Astrocyte (in vitro differentiated cells and primary cell): Measurements from ENCODE around the gene PLBD1. TPM values are rescaled to one million over a fixed set of nuclear protein-coding genes. Genes with fewer than 3 reads are reported as not detected.

Source experiments
- DNase-seq: peaks from one replicate; pipeline ENCODE4 v3.0.0-alpha.2; 2010; ENCODE audit warnings: low read depth
- FAIRE-seq: peaks from 2 replicates; lab custom pipeline; 2011; peaks lifted over from hg19 to GRCh38; lab: Jason Lieb, UNC
- H2AFZ ChIP-seq: 2 replicates; pipeline ENCODE4 v1.6.0; 2012; ENCODE audit warnings: low read depth, low read length, inconsistent platforms
- H3K27ac ChIP-seq: 2 replicates; pipeline ENCODE4 v1.5.1; 2011; ENCODE audit warnings: low read depth, low read length, inconsistent platforms
- H3K27me3 ChIP-seq: 2 replicates; pipeline ENCODE4 v1.6.0; 2011; ENCODE audit warnings: low read length, inconsistent platforms; ENCODE audit not compliant: insufficient read depth
- H3K36me3 ChIP-seq: 2 replicates; pipeline ENCODE4 v1.5.1; 2011; ENCODE audit warnings: low read length, inconsistent platforms; ENCODE audit not compliant: insufficient read depth
- H3K4me1 ChIP-seq: 2 replicates; pipeline ENCODE4 v1.5.1; 2011; ENCODE audit warnings: low read length, inconsistent platforms; ENCODE audit not compliant: insufficient read depth
- H3K4me2 ChIP-seq: 2 replicates; pipeline ENCODE4 v1.6.0; 2012; ENCODE audit warnings: low read length, inconsistent platforms
- H3K4me3 ChIP-seq: 2 replicates; pipeline ENCODE4 v1.5.1; 2011; ENCODE audit warnings: low read depth, mild to moderate bottlenecking, low read length, inconsistent platforms; ENCODE audit not compliant: insufficient read depth
- H3K79me2 ChIP-seq: 2 replicates; pipeline ENCODE4 v1.6.0; 2012; ENCODE audit warnings: mild to moderate bottlenecking, low read length, inconsistent platforms; ENCODE audit not compliant: insufficient read depth
- H3K9ac ChIP-seq: 2 replicates; pipeline ENCODE4 v1.6.0; 2012; ENCODE audit warnings: mild to moderate bottlenecking, low read length, inconsistent platforms
- H3K9me3 ChIP-seq: 2 replicates; pipeline ENCODE4 v1.5.1; 2012; ENCODE audit warnings: low read depth, mild to moderate bottlenecking, low read length, inconsistent platforms; ENCODE audit not compliant: insufficient read depth
- H4K20me1 ChIP-seq: 2 replicates; pipeline ENCODE4 v1.6.0; 2012; ENCODE audit warnings: low read length, inconsistent platforms; ENCODE audit not compliant: insufficient read depth
- H3K27ac Mint-ChIP-seq: one replicate; pipeline ENCODE4 v1.8.0; 2021; ENCODE audit warnings: mild to moderate bottlenecking, mixed read lengths; ENCODE audit not compliant: unreplicated experiment
- H3K27me3 Mint-ChIP-seq: one replicate; pipeline ENCODE4 v1.8.0; 2021; ENCODE audit warnings: low read depth, mixed read lengths; ENCODE audit not compliant: unreplicated experiment
- H3K36me3 Mint-ChIP-seq: one replicate; pipeline ENCODE4 v1.8.0; 2021; ENCODE audit warnings: low read depth, mixed read lengths; ENCODE audit not compliant: unreplicated experiment
- H3K4me1 Mint-ChIP-seq: one replicate; pipeline ENCODE4 v1.8.0; 2021; ENCODE audit warnings: low read depth, mixed read lengths; ENCODE audit not compliant: unreplicated experiment
- H3K4me3 Mint-ChIP-seq: one replicate; pipeline ENCODE4 v1.8.0; 2021; ENCODE audit warnings: mild to moderate bottlenecking, moderate library complexity, mixed read lengths; ENCODE audit not compliant: unreplicated experiment
- H3K9me3 Mint-ChIP-seq: one replicate; pipeline ENCODE4 v1.8.0; 2021; ENCODE audit warnings: mild to moderate bottlenecking, mixed read lengths; ENCODE audit not compliant: unreplicated experiment
- EZH2 ChIP-seq: IDR thresholded peaks from 2 replicates; pipeline ENCODE4 v1.6.1; 2012; ENCODE audit warnings: mild to moderate bottlenecking, low read length, inconsistent platforms; ENCODE audit not compliant: insufficient read depth
- total RNA-seq: library from RNA; stranded (reverse); gene quantifications from 2 replicates; pipeline ENCODE4 v1.2.1, GENCODE V29; 2021
- TF ChIP-seq, protein P1 (sequence below): IDR thresholded peaks from 2 replicates; pipeline ENCODE4 v1.5.1; 2011; ENCODE audit warnings: low read depth, mild to moderate bottlenecking, inconsistent platforms, low read length, moderate library complexity; ENCODE audit not compliant: insufficient read depth

The PLBD1 gene
- total RNA-seq, 1 donor from 2014 or later = 0.57 TPM

GRCh38 chr12:14575585-14575984, 7.9 kb upstream of the PLBD1 start:
- H3K27ac Mint-ChIP-seq = no peak overlapping the region
- Histone ChIP-seq H4K20me1 (no peaks in the 10 kb centered on the region), H3K27me3 (no peaks in the 10 kb centered on the region), H2AFZ (no peak overlapping the region), H3K27ac (no peak overlapping the region), H3K9me3 (no peaks in the 10 kb centered on the region), H3K4me2 (no peak overlapping the region), H3K4me3 (no peak overlapping the region), H3K79me2 (no peaks in the 10 kb centered on the region), H3K36me3 (no peaks in the 10 kb centered on the region), H3K9ac (no peak overlapping the region), H3K4me1 (no peaks in the 10 kb centered on the region)
- peaks cover 2% of the 10 kb centered on the region for H3K27me3 Mint-ChIP-seq
- peaks cover 6% of the 10 kb centered on the region for H3K4me1 Mint-ChIP-seq
- TF ChIP-seq EZH2 = no peak
- TF ChIP-seq, protein P1, sequence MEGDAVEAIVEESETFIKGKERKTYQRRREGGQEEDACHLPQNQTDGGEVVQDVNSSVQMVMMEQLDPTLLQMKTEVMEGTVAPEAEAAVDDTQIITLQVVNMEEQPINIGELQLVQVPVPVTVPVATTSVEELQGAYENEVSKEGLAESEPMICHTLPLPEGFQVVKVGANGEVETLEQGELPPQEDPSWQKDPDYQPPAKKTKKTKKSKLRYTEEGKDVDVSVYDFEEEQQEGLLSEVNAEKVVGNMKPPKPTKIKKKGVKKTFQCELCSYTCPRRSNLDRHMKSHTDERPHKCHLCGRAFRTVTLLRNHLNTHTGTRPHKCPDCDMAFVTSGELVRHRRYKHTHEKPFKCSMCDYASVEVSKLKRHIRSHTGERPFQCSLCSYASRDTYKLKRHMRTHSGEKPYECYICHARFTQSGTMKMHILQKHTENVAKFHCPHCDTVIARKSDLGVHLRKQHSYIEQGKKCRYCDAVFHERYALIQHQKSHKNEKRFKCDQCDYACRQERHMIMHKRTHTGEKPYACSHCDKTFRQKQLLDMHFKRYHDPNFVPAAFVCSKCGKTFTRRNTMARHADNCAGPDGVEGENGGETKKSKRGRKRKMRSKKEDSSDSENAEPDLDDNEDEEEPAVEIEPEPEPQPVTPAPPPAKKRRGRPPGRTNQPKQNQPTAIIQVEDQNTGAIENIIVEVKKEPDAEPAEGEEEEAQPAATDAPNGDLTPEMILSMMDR = no peak
- DNase-seq = no peak
- no peak overlapping the region for H3K4me3 Mint-ChIP-seq
- FAIRE-seq = no peak
- no peaks in the 10 kb centered on the region for H3K36me3 Mint-ChIP-seq
- H3K9me3 Mint-ChIP-seq = no peaks in the 10 kb centered on the region

DNA sequence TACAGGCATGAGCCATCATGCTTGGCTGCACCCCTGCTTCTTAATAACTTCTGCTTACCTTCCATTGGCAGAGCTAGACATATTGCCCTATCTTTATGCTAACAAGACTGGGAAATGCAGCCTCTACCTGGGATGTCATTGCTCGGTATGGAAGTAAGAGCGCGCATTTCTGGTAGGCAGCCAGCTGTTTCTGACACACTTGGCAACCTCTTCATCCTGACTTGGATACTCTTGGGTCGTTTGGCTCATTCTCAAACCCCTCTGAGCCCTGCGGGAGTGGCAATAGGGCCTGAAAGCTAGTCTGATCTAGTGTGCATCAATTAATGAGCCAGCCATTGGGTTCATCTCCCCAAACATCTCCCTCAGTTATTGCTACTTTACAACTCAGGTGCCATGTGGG, 5.4 kb upstream of the PLBD1 start:
- peaks cover 9% of the 10 kb centered on the region for H3K27me3 Mint-ChIP-seq
- no peak overlapping the region for H3K27ac ChIP-seq
- no peak overlapping the region for H3K4me2 ChIP-seq
- H3K9me3 ChIP-seq = no peaks in the 10 kb centered on the region
- no peaks in the 10 kb centered on the region for H3K36me3 Mint-ChIP-seq
- TF ChIP-seq, protein P1 = no peak
- no peak for TF ChIP-seq EZH2
- no peak overlapping the region for H3K4me3 ChIP-seq
- H2AFZ ChIP-seq = no peak overlapping the region
- H3K4me3 Mint-ChIP-seq = no peak overlapping the region
- H3K4me1 ChIP-seq = no peaks in the 10 kb centered on the region
- DNase-seq (no peak), FAIRE-seq (no peak)
- H3K9me3 Mint-ChIP-seq = no peaks in the 10 kb centered on the region
- H4K20me1 ChIP-seq = no peaks in the 10 kb centered on the region
- H3K9ac ChIP-seq = no peak overlapping the region
- H3K36me3 ChIP-seq = no peaks in the 10 kb centered on the region
- no peak overlapping the region for H3K27ac Mint-ChIP-seq
- peaks cover 6% of the 10 kb centered on the region for H3K4me1 Mint-ChIP-seq
- no peaks in the 10 kb centered on the region for H3K79me2 ChIP-seq
- no peaks in the 10 kb centered on the region for H3K27me3 ChIP-seq

DNA sequence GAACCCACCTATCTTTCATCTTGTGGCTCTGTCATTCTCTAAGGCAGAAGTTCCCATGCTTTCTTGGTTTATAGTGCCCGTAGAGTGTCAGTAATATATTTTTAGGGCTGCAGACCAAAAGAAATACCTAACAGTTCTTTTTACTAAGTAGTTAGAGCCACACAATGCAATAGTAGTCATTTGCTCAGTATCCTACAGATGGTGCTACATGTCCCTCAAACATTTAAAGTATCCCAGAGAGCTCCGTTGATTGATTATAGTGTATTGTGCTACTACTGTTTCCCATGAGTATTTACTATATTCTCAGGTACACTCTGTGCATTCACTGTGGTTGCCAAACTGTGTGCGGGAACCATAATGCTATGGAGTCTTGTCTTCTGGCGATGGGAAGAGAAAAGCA, 4.7 kb upstream of the PLBD1 start:
- Histone ChIP-seq H3K9ac (no peak overlapping the region), H3K4me3 (no peak overlapping the region), H3K27me3 (no peaks in the 10 kb centered on the region), H3K79me2 (no peaks in the 10 kb centered on the region), H3K27ac (no peak overlapping the region), H3K36me3 (no peaks in the 10 kb centered on the region), H4K20me1 (no peaks in the 10 kb centered on the region), H3K9me3 (no peaks in the 10 kb centered on the region), H3K4me2 (no peak overlapping the region), H3K4me1 (no peaks in the 10 kb centered on the region), H2AFZ (no peak overlapping the region)
- H3K4me1 Mint-ChIP-seq = peaks cover 6% of the 10 kb centered on the region
- H3K4me3 Mint-ChIP-seq = no peak overlapping the region
- no peaks in the 10 kb centered on the region for H3K36me3 Mint-ChIP-seq
- no peak overlapping the region for H3K27ac Mint-ChIP-seq
- no peaks in the 10 kb centered on the region for H3K9me3 Mint-ChIP-seq
- TF ChIP-seq, protein P1 = no peak
- no peak for TF ChIP-seq EZH2
- FAIRE-seq = no peak
- H3K27me3 Mint-ChIP-seq = peaks cover 13% of the 10 kb centered on the region
- DNase-seq = no peak
